Osteoblast (primary cell): ENCODE measurements around the gene ADAMTS16. TPM values are rescaled to one million over a fixed set of nuclear protein-coding genes. Genes with fewer than 3 reads are reported as not detected.
A peak's percentile ranks its signal among the peaks of the same experiment; 100 is the strongest.

Experiments used
- DNase-seq: peaks from one replicate; pipeline ENCODE4 v3.0.0; 2011; ENCODE audit warnings: low spot score, mixed read lengths; ENCODE audit not compliant: insufficient read length; ENCODE audit errors: missing footprints
- H2AFZ ChIP-seq: 2 replicates; pipeline ENCODE4 v1.6.0; 2011; ENCODE audit warnings: mild to moderate bottlenecking, low read length
- H3K27ac ChIP-seq: 2 replicates; pipeline ENCODE4 v1.5.1; 2011; ENCODE audit warnings: mild to moderate bottlenecking, low read depth, low read length, moderate library complexity
- H3K27me3 ChIP-seq: 2 replicates; pipeline ENCODE4 v1.6.0; 2012; ENCODE audit warnings: mild to moderate bottlenecking, control low read depth, inconsistent platforms, low read length, moderate library complexity; ENCODE audit not compliant: insufficient read depth
- H3K36me3 ChIP-seq: 2 replicates; pipeline ENCODE4 v1.5.1; 2011; ENCODE audit warnings: mild to moderate bottlenecking, low read length, control low read depth, moderate library complexity; ENCODE audit not compliant: insufficient read depth
- H3K4me1 ChIP-seq: 2 replicates; pipeline ENCODE4 v1.5.1; 2011; ENCODE audit warnings: mild to moderate bottlenecking, low read length, control low read depth, moderate library complexity; ENCODE audit not compliant: insufficient read depth
- H3K4me2 ChIP-seq: 2 replicates; pipeline ENCODE4 v1.6.0; 2011; ENCODE audit warnings: mild to moderate bottlenecking, low read length; ENCODE audit not compliant: insufficient read depth
- H3K4me3 ChIP-seq: fragments of 200-600 bp; sonication (generic); 3 replicates; pipeline ENCODE4 v1.5.1; 2012; ENCODE audit warnings: mild to moderate bottlenecking, low read length, inconsistent platforms; ENCODE audit not compliant: insufficient read depth
- H3K79me2 ChIP-seq: 2 replicates; pipeline ENCODE4 v1.6.0; 2012; ENCODE audit warnings: mild to moderate bottlenecking, low read length, control low read depth, inconsistent platforms; ENCODE audit not compliant: insufficient read depth
- H3K9me3 ChIP-seq: 2 replicates; pipeline ENCODE4 v1.5.1; 2011; ENCODE audit warnings: low read depth, low read length, control low read depth
- H4K20me1 ChIP-seq: 2 replicates; pipeline ENCODE4 v1.6.0; 2012; ENCODE audit warnings: mild to moderate bottlenecking, low read length, control low read depth; ENCODE audit not compliant: insufficient read depth
- CTCF ChIP-seq: IDR thresholded peaks from 2 replicates; pipeline ENCODE4 v1.5.1; 2011; ENCODE audit warnings: mild to moderate bottlenecking, low read depth, low read length, moderate library complexity; ENCODE audit errors: extremely low read depth
- total RNA-seq: library from RNA; depleted of rRNA; stranded (reverse); fragments of >200 nt; gene quantifications from 2 replicates; pipeline ENCODE4 v1.2.3, GENCODE V29; 2012

Gene ADAMTS16
- total RNA-seq, 1 donor = 1.4 TPM

- peak overlapping the region; percentile 81 for H3K27ac ChIP-seq
Observed at GRCh38 chr5:5335107-5335506, 195.0 kb downstream of the ADAMTS16 start.

GRCh38 chr5:5335700-5336264 is 195.7 kb downstream of the ADAMTS16 start:
- H3K27ac ChIP-seq = peak overlapping the region; percentile 81
- DNase-seq = no peak
- no peaks in the 10 kb centered on the region for H4K20me1 ChIP-seq
- H3K27me3 ChIP-seq = no peaks in the 10 kb centered on the region
- H3K4me1 ChIP-seq = peaks cover 34% of the 10 kb centered on the region
- H3K36me3 ChIP-seq = no peaks in the 10 kb centered on the region
- no peak overlapping the region for H2AFZ ChIP-seq
- no peak for TF ChIP-seq CTCF
- peak overlapping the region; percentile 66 for H3K4me2 ChIP-seq
- no peaks in the 10 kb centered on the region for H3K79me2 ChIP-seq
- peak overlapping the region; percentile 4 for H3K4me3 ChIP-seq
- H3K9me3 ChIP-seq = no peaks in the 10 kb centered on the region

More at GRCh38 chr5:5335107-5335506, 195.0 kb downstream of the ADAMTS16 start:
- Histone ChIP-seq H3K36me3 (no peaks in the 10 kb centered on the region), H2AFZ (no peak overlapping the region), H3K9me3 (no peaks in the 10 kb centered on the region), H3K27me3 (no peaks in the 10 kb centered on the region), H3K4me1 (peaks cover 28% of the 10 kb centered on the region), H4K20me1 (no peaks in the 10 kb centered on the region), H3K4me2 (peak overlapping the region; percentile 66), H3K4me3 (no peak overlapping the region), H3K79me2 (no peaks in the 10 kb centered on the region)
- DNase-seq = no peak
- no peak for TF ChIP-seq CTCF

GRCh38 chr5:5339257-5339656 is 199.1 kb downstream of the ADAMTS16 start:
- no peak for DNase-seq
- Histone ChIP-seq H3K79me2 (no peaks in the 10 kb centered on the region), H3K4me2 (no peak overlapping the region), H3K9me3 (no peaks in the 10 kb centered on the region), H3K27ac (peak overlapping the region; percentile 74), H3K36me3 (no peaks in the 10 kb centered on the region), H3K4me1 (peaks cover 48% of the 10 kb centered on the region), H4K20me1 (no peaks in the 10 kb centered on the region), H3K4me3 (no peak overlapping the region), H3K27me3 (no peaks in the 10 kb centered on the region), H2AFZ (no peak overlapping the region)
- TF ChIP-seq CTCF = no peak

GRCh38 chr5:5340206-5340729 is 200.1 kb downstream of the ADAMTS16 start:
- H3K9me3 ChIP-seq = no peaks in the 10 kb centered on the region
- H3K79me2 ChIP-seq = no peaks in the 10 kb centered on the region
- DNase-seq = peak; percentile 92
- no peaks in the 10 kb centered on the region for H3K27me3 ChIP-seq
- peak overlapping the region; percentile 10 for H2AFZ ChIP-seq
- H3K4me1 ChIP-seq = peaks cover 41% of the 10 kb centered on the region
- H4K20me1 ChIP-seq = no peaks in the 10 kb centered on the region
- H3K36me3 ChIP-seq = no peaks in the 10 kb centered on the region
- H3K27ac ChIP-seq = peak overlapping the region; percentile 74
- peak; percentile 83 for TF ChIP-seq CTCF
- H3K4me2 ChIP-seq = peak overlapping the region; percentile 63
- H3K4me3 ChIP-seq = peak overlapping the region; percentile 28
